B cell (primary cell): Measurements from ENCODE around the gene WDR27. TPM values are rescaled to one million over a fixed set of nuclear protein-coding genes. Genes with fewer than 3 reads are reported as not detected.

Source experiments
- ATAC-seq: fragments of 200-7000 bp; cut with Tn5 transposase; one replicate; pipeline ENCODE4 v1.10.0; 2021; ENCODE audit warnings: low read depth, mild to moderate bottlenecking, moderate number of reproducible peaks, moderate library complexity
- CTCF ChIA-PET: fragments of 350-600 bp; sonication (Branson Sonifier 250); formaldehyde crosslinking; loops from one replicate; lab custom pipeline; 2021; ENCODE audit warnings: antibody characterized with exemption, inconsistent platforms; lab: Charles Lee
- POLR2A ChIA-PET: fragments of 350-600 bp; sonication (Branson Sonifier 250); formaldehyde crosslinking; loops from one replicate; lab custom pipeline; 2021; ENCODE audit warnings: antibody characterized with exemption; lab: Charles Lee
- DNase-seq: peaks from one replicate; pipeline ENCODE4 v3.0.0; 2013
- H2AFZ ChIP-seq: 2 replicates; pipeline ENCODE4 v1.6.1; 2012; ENCODE audit warnings: mild to moderate bottlenecking, low read depth, low read length; ENCODE audit not compliant: insufficient read depth, poor library complexity, severe bottlenecking
- H3K27ac ChIP-seq, 2 donors: 1 replicate in 1 of 2; 2 replicates in 1 of 2; pipeline ENCODE4 v1.5.1; 2012 to 2013; ENCODE audit warnings: low read length in 2 of 2, mild to moderate bottlenecking in 2 of 2, moderate library complexity in 1 of 2
- H3K27me3 ChIP-seq, 4 experiments: fragments of 200-600 bp in 1 of 4; sonication (generic) in 1 of 4; replicated peaks in 1 of 4; 1 replicate in 2 of 4; 2 replicates in 2 of 4; pipeline versions ENCODE4 v1.6.1 to v1.7.0; 2013 to 2016; ENCODE audit warnings: low read length in 3 of 4, mild to moderate bottlenecking in 2 of 4, mixed read lengths in 1 of 4, moderate library complexity in 1 of 4; ENCODE audit not compliant: insufficient read depth in 4 of 4, control insufficient read depth in 3 of 4; ENCODE audit errors: control extremely low read depth in 1 of 4
- H3K36me3 ChIP-seq, 2 experiments: replicated peaks in 1 of 2; 1 replicate in 1 of 2; 2 replicates in 1 of 2; pipeline versions ENCODE4 v1.6.1 to v1.7.1; 2013; ENCODE audit warnings: low read length in 1 of 2; ENCODE audit not compliant: insufficient read depth in 2 of 2, control insufficient read depth in 1 of 2; ENCODE audit errors: control extremely low read depth in 1 of 2, extremely low read depth in 1 of 2
- H3K4me1 ChIP-seq, 2 donors: fragments of 200-600 bp in 1 of 2; sonication (generic) in 1 of 2; 1 replicate in 1 of 2; 2 replicates in 1 of 2; pipeline versions ENCODE4 v1.5.1 to v1.6.1; 2013 to 2017; ENCODE audit warnings: low read length in 2 of 2; ENCODE audit not compliant: control insufficient read depth in 2 of 2, insufficient read depth in 2 of 2
- H3K4me2 ChIP-seq: replicated peaks from 2 replicates; pipeline ENCODE3; 2012; ENCODE audit warnings: mild to moderate bottlenecking, low read depth, low read length; ENCODE audit not compliant: poor library complexity, severe bottlenecking
- H3K4me3 ChIP-seq, 5 experiments: fragments of 200-600 bp in 1 of 5; sonication (generic) in 1 of 5; 1 replicate in 3 of 5; 2 replicates in 2 of 5; pipeline versions ENCODE4 v1.5.1 to v1.7.0; 2011 to 2016; ENCODE audit warnings: low read length in 4 of 5, mild to moderate bottlenecking in 4 of 5, low read depth in 2 of 5, control low read depth in 1 of 5, moderate library complexity in 1 of 5; ENCODE audit not compliant: insufficient read depth in 1 of 5; ENCODE audit errors: control extremely low read depth in 1 of 5, extremely low read depth in 1 of 5
- H3K79me2 ChIP-seq: fragments of 200-600 bp; sonication (generic); one replicate; pipeline ENCODE4 v1.6.0; 2016; ENCODE audit warnings: low read length; ENCODE audit not compliant: control insufficient read depth, insufficient read depth
- H3K9ac ChIP-seq: fragments of 200-600 bp; sonication (generic); 2 replicates; pipeline ENCODE4 v1.6.1; 2017; ENCODE audit warnings: mild to moderate bottlenecking, low read length, moderate library complexity
- H3K9me3 ChIP-seq, 3 donors: one replicate each; pipeline versions ENCODE4 v1.6.1 to v1.7.1; 2013; ENCODE audit warnings: low read length in 2 of 3; ENCODE audit not compliant: control insufficient read depth in 2 of 3, insufficient read depth in 1 of 3; ENCODE audit errors: control extremely low read depth in 1 of 3
- H4K20me1 ChIP-seq: 2 replicates; pipeline ENCODE4 v1.6.0; 2012; ENCODE audit warnings: mild to moderate bottlenecking, low read length; ENCODE audit not compliant: insufficient read depth, control insufficient read depth, poor library complexity, severe bottlenecking
- H3K27ac Mint-ChIP-seq: one replicate; pipeline ENCODE4 v1.8.0; 2021; ENCODE audit warnings: mixed read lengths
- H3K27me3 Mint-ChIP-seq: one replicate; pipeline ENCODE4 v1.8.0; 2021; ENCODE audit warnings: mixed read lengths
- H3K4me1 Mint-ChIP-seq: one replicate; pipeline ENCODE4 v1.8.0; 2021; ENCODE audit warnings: mixed read lengths
- H3K4me3 Mint-ChIP-seq: one replicate; pipeline ENCODE4 v1.8.0; 2021; ENCODE audit warnings: mixed read lengths
- H3K9me3 Mint-ChIP-seq: one replicate; pipeline ENCODE4 v1.8.0; 2022; ENCODE audit warnings: mixed read lengths; ENCODE audit not compliant: insufficient read depth
- EZH2 ChIP-seq: IDR thresholded peaks from 2 replicates; pipeline ENCODE4 v1.6.1; 2012; ENCODE audit warnings: borderline replicate concordance, low read depth, mild to moderate bottlenecking, moderate library complexity, low read length; ENCODE audit not compliant: insufficient read depth, poor library complexity, severe bottlenecking
- WGBS: methylation state at CpG from one replicate; pipeline ENCODE4 v1.1.5; 2013; ENCODE audit warnings: missing lambda C conversion rate; ENCODE audit not compliant: insufficient coverage; 5-methylcytosine and 5-hydroxymethylcytosine counted together
- intact Hi-C: fragments of 100-400 bp; cut with micrococcal nuclease; formaldehyde crosslinking; loops from one replicate; pipeline ENCODE4 v1.10.0; 2022
- polyA plus RNA-seq: library from polyadenylated mRNA; depleted of rRNA; stranded (reverse); fragments of >200 nt; gene quantifications from 2 replicates; pipeline ENCODE4 v1.2.3, GENCODE V29; 2012
- total RNA-seq, 2 donors: library from RNA; stranded (reverse); fragments of 120-200 nt in 1 of 2; gene quantifications; 1 replicate in 1 of 2; 2 replicates in 1 of 2; pipeline versions ENCODE4 v1.2.3 to v1.2.4, GENCODE V29; 2013 to 2022
- TF ChIP-seq, protein P1 (sequence below): fragments of 200-600 bp; IDR thresholded peaks from one replicate; pipeline ENCODE4 v1.8.0; 2022; ENCODE audit warnings: antibody characterized with exemption, mild to moderate bottlenecking

WDR27 gene
- total and polyA plus RNA-seq, 2 donors (not counting 1 experiment from before 2014, with no cell fraction given) = 64.3 to 86.3 TPM

DNA sequence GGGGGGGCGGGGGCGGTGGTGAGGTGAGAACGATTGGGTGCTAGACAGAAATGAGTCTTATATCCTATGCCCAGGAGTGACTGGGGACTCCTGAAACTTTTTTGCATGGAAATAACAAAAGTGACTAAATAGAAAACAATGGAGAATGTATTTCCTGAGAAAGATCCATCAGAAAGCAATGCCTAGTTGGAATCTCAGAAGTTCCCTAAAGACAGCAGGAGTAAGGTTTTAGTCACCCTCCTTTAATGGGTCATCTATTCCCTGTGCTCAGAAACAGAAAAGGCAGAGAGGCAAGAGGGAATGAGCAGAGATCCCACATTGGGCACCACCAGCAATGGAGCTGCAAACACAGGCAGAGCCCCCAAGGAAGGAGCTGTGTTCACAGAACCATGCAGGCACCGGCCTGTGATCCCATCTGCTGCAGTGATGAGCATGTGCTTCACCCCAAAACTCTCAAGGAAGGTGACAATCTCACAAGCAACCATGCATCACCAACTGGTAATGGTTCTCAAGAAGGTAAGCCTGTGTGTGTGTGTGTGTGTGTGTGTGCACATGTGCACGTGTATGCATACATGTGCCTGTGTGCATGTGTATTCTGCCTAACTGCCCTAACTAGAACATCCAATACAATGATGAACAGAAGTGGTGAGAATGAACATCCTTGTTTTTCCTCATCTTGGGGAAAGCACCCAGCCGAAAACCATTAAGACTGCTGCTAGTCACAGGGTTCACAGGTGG lies 168.4 kb downstream of the WDR27 start:
- H3K4me3 Mint-ChIP-seq = no peak overlapping the region

DNA sequence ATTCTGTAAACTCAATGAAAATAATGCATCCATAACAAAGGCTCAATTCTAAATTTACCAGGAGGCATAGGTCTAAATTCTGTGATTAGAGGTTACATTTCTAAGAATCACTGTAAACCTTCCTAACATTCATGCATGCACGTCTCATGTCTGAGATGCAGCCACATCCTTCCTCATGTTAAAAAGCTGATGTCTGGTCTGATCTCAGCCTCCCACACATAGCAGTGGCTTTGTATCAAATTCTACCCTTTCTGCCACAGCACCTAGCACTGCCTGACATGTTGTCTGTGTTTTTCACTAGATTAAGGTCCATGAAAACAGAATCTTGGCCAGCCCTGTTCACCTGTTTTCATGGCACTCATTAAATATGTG lies 171.1 kb downstream of the WDR27 start:
- H3K4me1 ChIP-seq = no peaks in the 10 kb centered on the region
- Mint-ChIP-seq H3K27me3 (no peaks in the 10 kb centered on the region), H3K9me3 (peaks cover 9% of the 10 kb centered on the region), H3K27ac (no peak overlapping the region), H3K4me1 (no peaks in the 10 kb centered on the region), H3K4me3 (no peak overlapping the region)
- DNase-seq (no peak), ATAC-seq (no peak)
- H3K9ac ChIP-seq = no peak overlapping the region
- H2AFZ ChIP-seq = no peak overlapping the region
- ChIA-PET POLR2A (no interaction called here), CTCF (no interaction called here)
- 50% methylated on average over 1 of the region's 1 CpG for WGBS
- no peaks in the 10 kb centered on the region for H3K79me2 ChIP-seq
- no peaks in the 10 kb centered on the region for H4K20me1 ChIP-seq
- TF ChIP-seq, protein P1, sequence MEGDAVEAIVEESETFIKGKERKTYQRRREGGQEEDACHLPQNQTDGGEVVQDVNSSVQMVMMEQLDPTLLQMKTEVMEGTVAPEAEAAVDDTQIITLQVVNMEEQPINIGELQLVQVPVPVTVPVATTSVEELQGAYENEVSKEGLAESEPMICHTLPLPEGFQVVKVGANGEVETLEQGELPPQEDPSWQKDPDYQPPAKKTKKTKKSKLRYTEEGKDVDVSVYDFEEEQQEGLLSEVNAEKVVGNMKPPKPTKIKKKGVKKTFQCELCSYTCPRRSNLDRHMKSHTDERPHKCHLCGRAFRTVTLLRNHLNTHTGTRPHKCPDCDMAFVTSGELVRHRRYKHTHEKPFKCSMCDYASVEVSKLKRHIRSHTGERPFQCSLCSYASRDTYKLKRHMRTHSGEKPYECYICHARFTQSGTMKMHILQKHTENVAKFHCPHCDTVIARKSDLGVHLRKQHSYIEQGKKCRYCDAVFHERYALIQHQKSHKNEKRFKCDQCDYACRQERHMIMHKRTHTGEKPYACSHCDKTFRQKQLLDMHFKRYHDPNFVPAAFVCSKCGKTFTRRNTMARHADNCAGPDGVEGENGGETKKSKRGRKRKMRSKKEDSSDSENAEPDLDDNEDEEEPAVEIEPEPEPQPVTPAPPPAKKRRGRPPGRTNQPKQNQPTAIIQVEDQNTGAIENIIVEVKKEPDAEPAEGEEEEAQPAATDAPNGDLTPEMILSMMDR = no peak
- TF ChIP-seq EZH2 = no peak
- H3K36me3 ChIP-seq = no peaks in the 10 kb centered on the region
- H3K27me3 ChIP-seq = no peaks in the 10 kb centered on the region
- intact Hi-C loops = no loop called here
- H3K9me3 ChIP-seq = peaks cover 0 to 8% (median 5%) of the 10 kb centered on the region in 3 donors
- H3K27ac ChIP-seq = no peak overlapping the region
- no peak overlapping the region for H3K4me2 ChIP-seq
- no peak overlapping the region for H3K4me3 ChIP-seq

More for the DNA sequence above, 168.4 kb downstream of the WDR27 start:
- Histone ChIP-seq H3K36me3 (no peaks in the 10 kb centered on the region), H3K27me3 (no peaks in the 10 kb centered on the region), H3K9ac (no peak overlapping the region), H3K9me3 (peaks cover 0 to 10% (median 5%) of the 10 kb centered on the region in 3 donors), H3K4me3 (no peak overlapping the region), H4K20me1 (no peaks in the 10 kb centered on the region), H2AFZ (no peak overlapping the region), H3K79me2 (no peaks in the 10 kb centered on the region), H3K4me2 (no peak overlapping the region), H3K27ac (no peak overlapping the region), H3K4me1 (no peaks in the 10 kb centered on the region)
- Mint-ChIP-seq H3K27ac (no peak overlapping the region), H3K4me1 (no peaks in the 10 kb centered on the region), H3K9me3 (peaks cover 8% of the 10 kb centered on the region), H3K27me3 (no peaks in the 10 kb centered on the region)
- WGBS = 100% methylated on average over 4 of the region's 6 CpGs
- intact Hi-C loops = no loop called here
- POLR2A ChIA-PET = no interaction called here
- no peak for TF ChIP-seq EZH2
- TF ChIP-seq, protein P1 = no peak
- CTCF ChIA-PET = no interaction called here
- no peak for DNase-seq
- no peak for ATAC-seq
